ENCODE data around the gene PPP1R3G. TPM values are rescaled to one million over a fixed set of nuclear protein-coding genes. Genes with fewer than 3 reads are reported as not detected.
"Not testable (repeated sequence)": the region's sequence is repeated elsewhere in the genome, so short reads cannot be mapped to it uniquely, and the experiment has no call there.

The PPP1R3G gene
- total RNA-seq, 1 donor from 2014 or later = 2.8 TPM

DNA sequence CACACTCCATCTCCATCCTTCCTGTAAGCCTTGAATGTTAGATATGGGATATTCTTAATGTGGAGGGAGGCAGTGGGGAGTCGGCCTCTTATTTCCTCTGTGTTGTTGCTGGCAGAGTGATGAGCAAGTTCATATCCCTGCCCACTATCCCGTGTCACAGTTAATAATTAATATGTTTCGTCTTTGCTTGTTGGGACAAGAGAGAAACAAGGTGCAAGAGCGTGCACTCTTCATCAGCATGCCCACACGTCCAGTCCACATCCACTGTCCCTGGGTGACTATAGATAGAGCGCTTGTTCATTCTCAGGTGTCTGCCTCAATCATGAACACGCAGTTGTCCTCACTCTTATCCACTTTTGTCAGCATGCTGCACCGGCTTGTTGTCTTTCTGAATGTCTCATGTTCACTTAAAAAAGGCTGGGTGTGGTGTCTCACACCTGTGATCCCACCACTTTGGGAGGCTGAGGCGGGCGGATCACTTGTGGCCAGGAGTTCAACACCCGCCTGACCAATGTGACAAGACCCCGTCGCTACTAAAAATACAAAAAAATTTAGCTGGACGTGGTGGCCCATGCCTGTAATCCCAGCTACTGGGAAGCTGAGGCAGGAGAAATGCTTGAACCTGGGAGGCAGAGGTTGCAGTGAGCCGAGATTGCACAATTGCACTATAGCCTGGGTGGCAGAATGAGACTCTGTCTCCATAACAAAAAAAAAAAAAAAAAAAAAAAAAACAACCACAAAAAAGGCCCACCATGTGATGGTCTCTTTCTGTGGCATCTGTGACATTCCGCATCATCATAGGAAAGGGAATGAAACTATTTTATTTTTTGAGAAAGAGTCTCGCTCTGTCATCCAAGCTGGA is 34.2 kb downstream of the PPP1R3G start:
- DNase-seq (ENCODE audit: low spot score) = no peak

DNA sequence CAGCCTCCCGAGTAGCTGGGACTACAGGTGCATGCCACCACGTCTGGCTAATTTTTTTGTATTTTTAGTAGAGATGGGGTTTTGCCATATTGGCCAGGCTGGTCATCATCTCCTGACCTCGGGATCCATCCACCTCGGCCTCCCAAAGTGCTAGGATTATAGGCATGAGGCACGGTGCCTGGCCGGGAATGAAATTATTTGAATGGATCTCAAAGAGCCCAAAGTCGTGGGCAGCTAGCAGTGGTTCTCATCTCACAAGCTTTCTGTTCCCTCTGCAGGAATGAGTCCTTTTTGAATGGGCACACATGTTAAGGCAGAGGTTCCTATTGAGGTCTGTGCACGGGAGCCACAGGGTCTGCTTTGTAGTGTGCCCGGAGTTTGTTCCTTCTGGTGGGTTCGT is 34.9 kb downstream of the PPP1R3G start:
- no peak for DNase-seq (ENCODE audit: low spot score)

GRCh38 chr6:5120543-5120942 is 35.4 kb downstream of the PPP1R3G start:
- DNase-seq (ENCODE audit: low spot score) = not testable (repeated sequence)

DNA sequence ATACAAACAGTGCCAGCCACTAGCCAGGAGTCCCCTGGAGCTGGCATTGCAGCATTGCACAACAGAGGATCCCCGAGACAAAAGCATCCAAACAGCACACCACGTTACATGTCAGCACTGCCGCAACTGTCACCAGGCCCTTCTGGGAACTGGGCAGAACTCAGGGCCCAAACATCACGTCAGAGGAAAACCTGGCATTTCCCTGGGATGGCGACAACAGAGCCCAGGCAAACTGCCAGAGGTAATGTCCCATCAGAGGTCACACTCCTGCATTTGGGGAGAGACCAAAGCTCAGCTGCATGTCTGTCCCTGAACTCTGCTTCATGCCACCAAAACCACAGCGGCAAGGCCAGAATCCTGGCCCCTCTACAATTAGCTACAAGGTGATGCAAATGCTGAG is 36.3 kb downstream of the PPP1R3G start:
- no peak for DNase-seq (ENCODE audit: low spot score)

- DNase-seq (ENCODE audit: low spot score) = no peak
Observed at GRCh38 chr6:5121956-5122355, 36.8 kb downstream of the PPP1R3G start.

GRCh38 chr6:5122504-5123112 is 37.5 kb downstream of the PPP1R3G start:
- no peak for DNase-seq (ENCODE audit: low spot score)

DNA sequence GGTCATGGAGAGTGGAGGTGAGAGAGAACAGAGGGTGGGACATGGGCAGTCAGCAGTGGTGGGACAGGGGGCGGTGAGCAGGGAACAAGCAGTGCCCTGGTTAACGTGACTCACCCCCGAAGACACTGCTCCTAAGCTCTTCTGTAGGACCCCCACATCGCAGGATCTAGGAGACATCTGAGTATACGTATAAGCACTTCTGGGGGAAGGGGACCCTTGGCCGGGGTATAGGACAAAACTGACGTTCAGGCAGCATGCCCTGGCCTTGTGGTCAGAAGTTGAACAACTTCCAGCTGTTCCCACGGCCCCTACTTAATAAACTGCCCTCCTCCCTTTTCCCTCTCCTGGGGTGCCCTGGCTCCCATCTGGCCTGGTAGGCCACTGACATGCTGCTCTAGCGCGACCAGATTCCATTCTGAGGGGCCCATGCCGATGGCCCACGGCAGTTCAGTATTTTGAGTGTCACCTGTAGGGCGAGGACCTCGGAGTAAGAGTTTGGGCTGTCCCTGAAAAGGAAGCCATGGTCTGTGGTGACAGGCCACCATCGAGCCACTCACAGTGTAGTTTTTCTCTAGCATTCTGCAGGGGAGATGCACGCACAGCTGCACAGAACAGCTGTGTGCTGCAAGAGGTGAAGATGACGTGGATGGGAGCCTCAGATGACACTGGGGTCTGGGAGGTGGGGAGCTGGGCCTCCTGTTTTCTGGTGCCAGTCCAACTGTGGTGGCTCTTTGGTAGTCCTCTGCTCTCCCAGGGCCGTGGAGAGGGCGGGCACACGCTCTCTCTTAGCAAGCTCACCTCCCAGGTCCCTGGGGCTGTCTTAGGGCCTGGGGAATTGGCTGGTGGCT is 38.4 kb downstream of the PPP1R3G start:
- DNase-seq (ENCODE audit: low spot score) = no peak

DNA sequence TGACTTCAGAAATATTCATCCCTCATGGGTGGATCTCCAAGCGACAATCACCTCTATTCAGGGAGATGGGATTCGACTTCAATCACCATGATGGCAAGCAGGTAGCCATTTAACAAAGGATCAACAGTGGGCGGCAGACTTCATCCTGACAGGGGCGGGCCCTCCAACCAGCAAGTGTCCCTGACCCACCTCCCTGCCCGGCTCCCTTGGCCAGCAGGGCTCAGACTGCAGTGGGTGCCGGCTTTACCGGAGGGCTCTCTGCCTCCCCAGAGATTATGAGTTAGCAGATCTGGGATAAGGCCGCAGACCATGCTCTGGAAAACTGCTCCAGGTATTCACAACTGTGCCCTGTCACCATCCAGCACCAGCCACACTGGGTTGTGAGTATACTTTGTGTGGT is 39.4 kb downstream of the PPP1R3G start:
- DNase-seq (ENCODE audit: low spot score) = no peak

DNA sequence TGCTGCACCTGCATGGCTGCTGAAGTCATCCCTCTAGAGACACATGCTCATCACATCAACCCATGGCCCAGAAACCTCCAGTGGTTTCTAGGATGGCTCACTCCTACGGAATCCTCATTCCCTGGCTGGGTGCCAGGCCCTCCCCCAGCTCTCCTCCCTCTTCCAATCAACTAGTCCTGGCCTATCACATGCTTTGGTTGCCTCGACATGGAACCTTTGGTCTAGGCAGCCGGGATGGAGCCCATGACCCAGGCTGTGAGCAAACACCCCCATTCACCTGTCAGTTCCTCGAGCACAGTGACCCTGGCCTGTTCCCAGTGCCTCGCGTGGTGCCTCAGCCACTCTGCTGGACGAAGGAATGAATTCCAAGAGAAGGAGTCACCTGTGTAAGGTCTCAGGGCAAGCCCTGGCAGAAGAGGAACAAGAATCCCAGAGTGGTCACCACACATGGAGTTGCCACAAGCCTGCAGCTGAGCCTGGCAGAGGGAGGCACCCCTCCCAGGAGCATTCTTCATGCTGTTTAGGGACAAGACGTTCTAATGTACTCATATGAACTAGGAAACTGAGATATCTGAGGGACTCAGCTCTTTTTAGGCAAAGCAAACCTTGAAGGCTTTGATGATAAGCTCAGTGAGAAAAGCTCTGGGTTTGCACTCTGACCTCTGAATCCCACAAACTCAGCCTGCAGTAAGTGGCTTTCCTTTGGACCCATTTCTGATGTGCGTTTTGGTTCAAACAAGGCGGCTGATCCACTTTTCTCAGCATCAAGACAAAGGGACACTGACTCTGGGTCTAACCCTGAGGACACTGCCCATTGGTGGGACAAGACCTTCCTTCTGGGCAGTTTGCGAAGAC is 40.2 kb downstream of the PPP1R3G start:
- DNase-seq (ENCODE audit: low spot score) = no peak

GRCh38 chr6:5126214-5126613 is 41.1 kb downstream of the PPP1R3G start:
- DNase-seq (ENCODE audit: low spot score) = no peak

DNA sequence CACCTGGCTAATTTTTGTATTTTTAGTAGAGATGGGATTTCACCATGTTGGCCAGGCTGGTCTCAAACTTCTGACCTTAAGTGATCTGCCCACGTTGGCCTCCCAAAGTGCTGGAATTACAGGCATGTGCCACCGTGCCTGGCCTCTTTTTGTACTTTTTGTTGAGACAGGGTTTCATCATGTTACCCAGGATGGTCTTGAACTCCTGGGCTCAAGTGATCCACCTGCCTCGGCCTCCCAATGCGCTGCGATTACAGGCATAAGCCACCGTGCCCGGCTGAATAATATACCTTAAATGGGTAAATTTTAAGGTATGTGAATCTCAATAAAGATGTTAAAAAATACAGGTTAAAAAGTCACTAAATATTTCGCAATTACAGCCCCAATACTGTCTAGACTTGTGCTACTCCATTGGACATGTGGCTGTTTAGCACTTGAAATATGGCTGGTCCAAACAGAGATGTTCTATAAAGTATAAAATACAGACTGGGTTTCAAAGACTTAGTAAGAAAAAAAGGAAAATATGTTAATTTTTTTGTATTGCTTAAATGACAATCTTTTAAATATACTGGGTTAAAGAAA is 42.1 kb downstream of the PPP1R3G start:
- no peak for DNase-seq (ENCODE audit: low spot score)

DNA sequence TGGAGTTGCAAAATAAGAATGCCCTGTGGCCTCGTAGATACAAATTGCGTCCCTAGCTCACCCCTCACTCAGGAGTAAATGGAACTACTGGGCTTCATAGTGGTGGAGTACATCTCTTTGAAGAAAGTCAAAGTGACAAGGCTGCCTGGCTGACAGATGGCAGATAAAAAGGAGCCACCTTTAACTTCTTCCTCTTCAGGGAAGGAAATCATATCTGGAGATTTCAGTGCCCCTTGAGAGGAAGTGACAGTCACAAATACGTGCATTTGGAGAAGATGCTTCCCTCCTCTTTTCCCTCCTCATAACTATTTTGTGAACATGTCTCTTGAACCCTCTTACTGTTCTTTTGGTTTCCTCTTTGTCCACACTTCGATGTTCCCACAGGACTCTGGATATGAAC is 43.2 kb downstream of the PPP1R3G start:
- no peak for DNase-seq (ENCODE audit: low spot score)

- DNase-seq (ENCODE audit: low spot score) = no peak
Observed at GRCh38 chr6:5130135-5130866, 45.2 kb downstream of the PPP1R3G start.

GRCh38 chr6:5132731-5133130 is 47.6 kb downstream of the PPP1R3G start:
- peak; percentile 63 for DNase-seq (ENCODE audit: low spot score)

DNA sequence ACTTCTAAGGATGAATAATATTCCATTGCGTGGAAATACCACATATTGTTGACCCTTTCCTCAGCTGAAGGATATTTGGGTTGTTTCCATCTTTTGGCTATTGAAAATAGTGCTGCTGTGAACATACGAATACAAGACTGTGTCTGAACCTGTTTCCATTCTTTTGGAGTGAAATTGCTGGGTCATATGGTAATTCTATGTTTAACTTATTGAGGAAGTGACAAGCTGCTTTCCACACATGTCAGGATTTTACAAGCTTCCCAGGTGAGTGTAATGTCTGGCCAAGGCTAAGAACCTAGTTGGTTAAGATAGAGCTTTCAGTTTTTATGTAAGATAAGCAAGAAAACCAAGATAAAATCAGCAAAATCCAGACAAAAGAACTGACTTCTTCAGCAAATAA is 48.8 kb downstream of the PPP1R3G start:
- no peak for DNase-seq (ENCODE audit: low spot score)

- DNase-seq (ENCODE audit: low spot score) = no peak
Observed at GRCh38 chr6:5135788-5136376, 50.7 kb downstream of the PPP1R3G start.

DNA sequence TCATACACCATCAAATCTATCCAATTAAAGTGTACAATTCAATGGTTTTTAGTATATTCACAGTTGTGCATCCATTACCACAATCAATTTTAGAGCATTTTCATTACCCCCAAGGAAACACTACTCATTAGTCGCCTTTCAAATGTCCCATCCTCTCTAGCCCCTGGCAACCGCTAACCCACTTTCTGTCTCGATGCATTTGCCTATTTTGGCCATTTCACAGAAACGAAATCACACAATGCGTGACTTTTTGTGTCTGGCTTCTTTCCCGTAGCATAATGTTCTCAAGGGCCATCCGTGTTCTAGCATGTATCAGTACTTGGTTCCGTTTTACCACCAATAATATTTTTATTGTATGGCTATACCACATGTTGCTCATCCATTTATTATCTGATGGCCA is 51.7 kb downstream of the PPP1R3G start:
- no peak for DNase-seq (ENCODE audit: low spot score)

Data from mucosa of gallbladder (tissue), 1 donor.